DMS 273 treated with DMSO at 0.1 percent for 48 hours (cell line): Measurements from ENCODE around the gene P2RX3.
"Not testable (repeated sequence)": the region's sequence is repeated elsewhere in the genome, so short reads cannot be mapped to it uniquely, and the experiment has no call there.

Experiments
- DNase-seq: peaks from one replicate; lab custom pipeline; 2025; lab: John Stamatoyannopoulos, UW

P2RX3 gene

GRCh38 chr11:57349491-57350274, 11.5 kb downstream of the P2RX3 start:
- DNase-seq: no peak

GRCh38 chr11:57353036-57353435, 14.9 kb downstream of the P2RX3 start:
- no peak for DNase-seq

- DNase-seq: no peak
Measured at GRCh38 chr11:57353446-57353845, 15.3 kb downstream of the P2RX3 start.

- DNase-seq: no peak
Measured at GRCh38 chr11:57353852-57354251, 15.7 kb downstream of the P2RX3 start.

GRCh38 chr11:57354699-57355098, 16.5 kb downstream of the P2RX3 start:
- no peak for DNase-seq

GRCh38 chr11:57356268-57356667, 18.1 kb downstream of the P2RX3 start:
- no peak for DNase-seq

GRCh38 chr11:57357310-57357709, 19.2 kb downstream of the P2RX3 start:
- no peak for DNase-seq

GRCh38 chr11:57357856-57358255, 19.7 kb downstream of the P2RX3 start:
- no peak for DNase-seq

GRCh38 chr11:57358543-57358961, 20.4 kb downstream of the P2RX3 start:
- no peak for DNase-seq

GRCh38 chr11:57358991-57359390, 20.8 kb downstream of the P2RX3 start:
- DNase-seq: no peak

GRCh38 chr11:57359396-57359795, 21.2 kb downstream of the P2RX3 start:
- DNase-seq: no peak

- DNase-seq: no peak
Measured at GRCh38 chr11:57359896-57360690, 21.9 kb downstream of the P2RX3 start.

- no peak for DNase-seq
Measured at GRCh38 chr11:57360991-57361390, 22.8 kb downstream of the P2RX3 start.

- not testable (repeated sequence) for DNase-seq
Measured at GRCh38 chr11:57361420-57361819, 23.3 kb downstream of the P2RX3 start.

- DNase-seq: no peak
Measured at GRCh38 chr11:57361926-57362325, 23.8 kb downstream of the P2RX3 start.

GRCh38 chr11:57363131-57364080, 25.3 kb downstream of the P2RX3 start:
- no peak for DNase-seq

- no peak for DNase-seq
Measured at GRCh38 chr11:57364851-57365660, 26.9 kb downstream of the P2RX3 start.

GRCh38 chr11:57368106-57368844, 30.1 kb downstream of the P2RX3 start:
- DNase-seq: no peak

- no peak for DNase-seq
Measured at GRCh38 chr11:57368845-57369232, 30.7 kb downstream of the P2RX3 start.

- DNase-seq: no peak
Measured at GRCh38 chr11:57370251-57370650, 32.1 kb downstream of the P2RX3 start.

GRCh38 chr11:57370941-57371340, 32.8 kb downstream of the P2RX3 start:
- DNase-seq: no peak
